Fibroblast of skin of right quadriceps (primary cell): Measurements from ENCODE around the gene RNF157.
"Not testable (repeated sequence)": the region's sequence is repeated elsewhere in the genome, so short reads cannot be mapped to it uniquely, and the experiment has no call there.

Experiments used
- DNase-seq: peaks from one replicate; pipeline ENCODE4 v3.0.0-alpha.2; 2013

RNF157 gene

DNA sequence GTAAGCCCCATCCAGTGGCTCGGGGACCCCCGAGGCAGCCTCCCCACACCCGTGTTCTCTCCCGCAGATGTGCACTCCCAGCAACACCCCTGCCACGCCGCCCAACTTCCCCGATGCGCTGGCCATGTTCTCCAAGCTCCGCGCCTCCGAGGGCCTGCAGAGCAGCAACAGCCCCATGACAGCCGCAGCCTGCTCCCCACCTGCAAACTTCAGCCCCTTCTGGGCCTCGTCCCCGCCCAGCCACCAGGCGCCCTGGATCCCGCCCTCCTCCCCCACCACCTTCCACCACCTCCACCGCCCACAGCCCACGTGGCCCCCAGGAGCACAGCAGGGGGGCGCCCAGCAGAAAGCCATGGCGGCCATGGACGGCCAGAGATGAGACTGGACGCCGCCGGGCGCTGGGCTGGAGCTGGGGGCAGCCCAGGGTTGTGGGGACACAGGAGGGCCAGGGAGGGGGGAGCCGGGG lies 29.9 kb upstream of the RNF157 start:
- DNase-seq: no peak

- no peak for DNase-seq
These were observed 29.0 kb upstream of the RNF157 start for GRCh38 chr17:76268991-76269981.

- peak; percentile 82 for DNase-seq
These were observed 27.9 kb upstream of the RNF157 start for GRCh38 chr17:76268015-76268749.

DNA sequence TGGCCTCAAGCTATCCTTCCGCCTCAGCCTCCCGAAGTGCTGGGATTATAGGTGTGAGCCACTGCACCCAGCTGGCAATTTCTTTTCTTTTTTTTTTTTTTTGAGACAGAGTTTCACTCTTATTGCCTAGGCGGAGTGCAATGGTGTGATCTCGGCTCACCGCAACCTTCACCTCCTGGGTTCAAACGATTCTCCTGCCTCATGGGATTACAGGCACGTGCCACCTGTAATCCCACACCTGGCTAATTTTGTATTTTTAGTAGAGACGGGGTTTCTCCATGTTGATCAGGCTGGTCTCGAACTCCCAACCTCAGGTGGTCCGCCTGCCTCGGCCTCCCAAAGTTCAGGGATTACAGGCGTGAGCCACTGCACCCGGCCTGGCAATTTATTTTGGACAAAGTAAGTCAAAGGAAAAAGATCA lies 27.3 kb upstream of the RNF157 start:
- not testable (repeated sequence) for DNase-seq

- no peak for DNase-seq
These were observed 26.8 kb upstream of the RNF157 start for GRCh38 chr17:76267051-76267576.

GRCh38 chr17:76266244-76266938 lies 26.1 kb upstream of the RNF157 start:
- peak; percentile 44 for DNase-seq

- DNase-seq: peak; percentile 46
These were observed 25.4 kb upstream of the RNF157 start for GRCh38 chr17:76265624-76266243.

- peak; percentile 100 for DNase-seq
These were observed 24.7 kb upstream of the RNF157 start, which contains the start of gene UBALD2 for GRCh38 chr17:76264755-76265623. Gene UBALD2 (plus strand): TSS chr17:76265348. CDS start chr17:76265506, 158 bp downstream.

- DNase-seq: no peak
These were observed 24.1 kb upstream of the RNF157 start for GRCh38 chr17:76264425-76264754.

- DNase-seq: no peak
These were observed 23.6 kb upstream of the RNF157 start for GRCh38 chr17:76263896-76264295.

DNA sequence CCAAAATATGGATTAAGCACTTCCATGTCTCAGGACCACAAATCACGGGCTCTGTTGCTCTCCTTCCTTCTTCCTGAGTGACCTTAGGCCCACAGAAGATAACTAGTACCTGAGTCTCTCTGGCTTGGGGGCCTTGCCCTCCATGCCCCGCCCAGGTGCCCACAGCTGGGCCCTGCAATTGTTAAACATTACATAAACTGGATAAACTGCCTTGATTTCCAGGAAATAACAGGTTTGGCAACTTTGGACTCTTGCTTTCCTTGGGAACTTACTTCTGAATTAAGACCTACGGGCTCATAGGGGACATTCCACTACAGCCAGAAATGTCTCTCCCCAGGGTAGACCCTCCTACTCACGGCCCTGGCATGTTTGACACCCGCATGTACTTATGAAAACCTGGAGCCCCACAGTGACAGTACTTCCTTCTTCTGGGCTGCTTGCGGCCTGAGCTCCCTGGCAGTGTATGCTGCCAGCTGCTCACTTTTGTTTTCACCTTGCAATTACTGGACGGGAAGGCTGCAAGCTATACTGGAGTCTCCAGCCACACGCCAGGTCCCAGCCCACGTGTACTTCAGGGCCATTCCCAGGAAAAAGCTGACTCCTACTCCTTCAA lies 22.5 kb upstream of the RNF157 start:
- no peak for DNase-seq

- DNase-seq: no peak
These were observed 21.3 kb upstream of the RNF157 start for GRCh38 chr17:76261421-76262215.

GRCh38 chr17:76260669-76261068 lies 20.4 kb upstream of the RNF157 start:
- no peak for DNase-seq

DNA sequence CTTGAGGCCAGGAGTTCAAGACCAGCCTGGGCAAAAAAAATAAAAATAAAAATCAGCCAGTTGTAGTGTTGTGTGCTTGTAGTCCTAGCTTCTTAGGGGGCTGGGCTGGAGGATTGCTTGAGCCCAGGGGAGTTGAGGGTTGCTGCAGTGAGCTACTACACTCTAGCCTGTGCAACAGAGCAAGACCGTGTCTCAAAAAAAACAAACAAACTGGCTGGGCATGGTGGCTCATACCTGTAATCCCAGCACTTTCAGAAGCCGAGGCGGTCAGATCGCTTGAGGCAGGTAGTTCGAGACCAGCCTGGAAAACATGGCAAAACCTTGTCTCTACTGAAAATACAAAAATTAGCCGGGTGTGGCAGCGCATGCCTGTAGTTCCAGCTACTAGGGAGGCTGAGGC lies 19.9 kb upstream of the RNF157 start:
- no peak for DNase-seq

GRCh38 chr17:76256430-76257050 lies 16.2 kb upstream of the RNF157 start:
- not testable (repeated sequence) for DNase-seq

GRCh38 chr17:76255801-76256429 lies 15.6 kb upstream of the RNF157 start:
- no peak for DNase-seq

GRCh38 chr17:76254275-76254674 lies 14.0 kb upstream of the RNF157 start:
- DNase-seq: no peak

DNA sequence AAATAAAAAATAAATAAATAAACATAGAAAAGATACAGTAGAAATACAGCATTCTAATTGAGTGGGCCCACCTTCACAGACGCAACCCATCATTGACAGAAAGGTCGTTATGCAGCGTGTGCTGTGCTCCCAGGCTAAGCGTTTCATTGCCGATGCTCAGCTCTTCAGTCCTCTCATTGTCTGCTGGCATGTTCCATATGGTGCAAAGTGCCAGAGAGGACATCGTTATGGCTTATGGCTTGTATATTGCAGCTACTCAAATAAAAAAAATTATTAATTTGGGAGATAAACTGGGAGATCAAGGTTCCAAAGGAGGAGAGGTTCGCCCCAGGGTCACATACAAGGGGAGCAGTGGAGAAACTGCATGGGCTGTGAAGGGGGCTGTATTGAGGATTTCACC lies 13.5 kb upstream of the RNF157 start:
- no peak for DNase-seq
